Stimulated activated CD8-positive, alpha-beta memory T cell treated with anti-CD3 and anti-CD28 coated beads, Interleukin-12 subunit alpha, Interleukin-12 subunit beta, amount 100 ng/mL, for 1 hour (primary cell): ENCODE data around the gene PPIAL4G.
"Not testable (repeated sequence)": the region's sequence is repeated elsewhere in the genome, so short reads cannot be mapped to it uniquely, and the experiment has no call there.

ENCODE experiments used
- DNase-seq: peaks from one replicate; pipeline ENCODE4 v3.0.0-alpha.2; 2020; ENCODE audit warnings: low read depth

PPIAL4G gene

GRCh38 chr1:148483029-148483428 lies at the start of gene PPIAL4G:
TSS of gene PPIAL4G (minus strand) at chr1:148483302. CDS start at chr1:148483252, 50 bp downstream.
- not testable (repeated sequence) for DNase-seq

- DNase-seq, result not testable (repeated sequence)
Observed at GRCh38 chr1:148532158-148532557, 49.1 kb upstream of the PPIAL4G start.

GRCh38 chr1:148529101-148529567 lies 46.0 kb upstream of the PPIAL4G start:
- DNase-seq, result not testable (repeated sequence)

GRCh38 chr1:148528591-148528990 lies 45.5 kb upstream of the PPIAL4G start:
- not testable (repeated sequence) for DNase-seq

- not testable (repeated sequence) for DNase-seq
Observed at GRCh38 chr1:148526587-148526986, 43.5 kb upstream of the PPIAL4G start.

- DNase-seq, result not testable (repeated sequence)
Observed at GRCh38 chr1:148523205-148524144, 40.4 kb upstream of the PPIAL4G start.

- peak; percentile 82 for DNase-seq
Observed at GRCh38 chr1:148522561-148523204, 39.6 kb upstream of the PPIAL4G start.

- DNase-seq, result peak; percentile 65
Observed at GRCh38 chr1:148522072-148522471, 39.0 kb upstream of the PPIAL4G start.

GRCh38 chr1:148514310-148514709 lies 31.2 kb upstream of the PPIAL4G start:
- DNase-seq, result not testable (repeated sequence)

- not testable (repeated sequence) for DNase-seq
Observed at GRCh38 chr1:148512571-148513184, 29.6 kb upstream of the PPIAL4G start.

- DNase-seq, result not testable (repeated sequence)
Observed at GRCh38 chr1:148493933-148494332, 10.8 kb upstream of the PPIAL4G start.

- peak; percentile 6 for DNase-seq
Observed at GRCh38 chr1:148481134-148481533, 2.0 kb downstream of the PPIAL4G start.

- DNase-seq, result not testable (repeated sequence)
Observed at GRCh38 chr1:148459694-148460093, 23.4 kb downstream of the PPIAL4G start.

GRCh38 chr1:148458901-148459581 lies 24.1 kb downstream of the PPIAL4G start:
- peak; percentile 10 for DNase-seq

GRCh38 chr1:148458398-148458797 lies 24.7 kb downstream of the PPIAL4G start:
- DNase-seq, result peak; percentile 17

GRCh38 chr1:148452845-148453244 lies 30.3 kb downstream of the PPIAL4G start:
- not testable (repeated sequence) for DNase-seq

- DNase-seq, result not testable (repeated sequence)
Observed at GRCh38 chr1:148439654-148440325, 43.3 kb downstream of the PPIAL4G start.

GRCh38 chr1:148435406-148435805 lies 47.7 kb downstream of the PPIAL4G start:
- DNase-seq, result no peak

- no peak for DNase-seq
Observed at GRCh38 chr1:148434832-148435231, 48.3 kb downstream of the PPIAL4G start.

GRCh38 chr1:148432916-148433317 lies 50.2 kb downstream of the PPIAL4G start:
- DNase-seq, result not testable (repeated sequence)
